ENCODE measurements around the gene CPNE1.

GRCh38 chr20:35599776-35600120, 65.0 kb downstream of the CPNE1 start:
- TF ChIP-seq CTCF (IDR thresholded peaks at IDR 0.05; ENCODE audit: low read depth, low read length) (no peak), EZH2phosphoT487 (IDR thresholded peaks at IDR 0.05; ENCODE audit: low read depth) (no peak)
